Esophagus muscularis mucosa (tissue), 4 donors: ENCODE results near the gene HAPSTR1. TPM values are rescaled to one million over a fixed set of nuclear protein-coding genes. Genes with fewer than 3 reads are reported as not detected.

Experiments
- DNase-seq: peaks from one replicate; pipeline ENCODE4 v3.0.0-alpha.2; 2017; ENCODE audit errors: extremely low spot score
- H3K27ac ChIP-seq, 4 donors: fragments of 200-600 bp; sonication (generic); replicated peaks in 1 of 4; 1 replicate in 3 of 4; 2 replicates in 1 of 4; pipeline ENCODE4 v1.5.1; 2016 to 2019; ENCODE audit warnings: mild to moderate bottlenecking in 1 of 4
- H3K27me3 ChIP-seq, 4 donors: fragments of 200-600 bp; sonication (generic); one replicate each; pipeline versions ENCODE4 v1.5.1 to v1.6.0; 2016 to 2019
- H3K36me3 ChIP-seq, 4 donors: fragments of 200-600 bp; sonication (generic); one replicate each; pipeline ENCODE4 v1.5.1; 2016 to 2019
- H3K4me1 ChIP-seq, 4 donors: fragments of 200-600 bp; sonication (generic); one replicate each; pipeline ENCODE4 v1.5.1; 2016 to 2019
- H3K4me3 ChIP-seq, 4 donors: fragments of 200-600 bp; sonication (generic); 1 replicate in 2 of 4; 2 replicates in 2 of 4; pipeline ENCODE4 v1.5.1; 2016 to 2019; ENCODE audit warnings: mild to moderate bottlenecking in 4 of 4, moderate library complexity in 1 of 4
- H3K9me3 ChIP-seq, 4 donors: fragments of 200-600 bp; sonication (generic); 1 replicate in 3 of 4; 2 replicates in 1 of 4; pipeline ENCODE4 v1.5.1; 2016 to 2019
- EP300 ChIP-seq: sonication (generic); formaldehyde crosslinking; IDR thresholded peaks from one replicate; pipeline ENCODE4 v1.6.1; 2017; ENCODE audit warnings: antibody characterized with exemption
- POLR2A ChIP-seq: fragments of 450-650 bp; IDR thresholded peaks from one replicate; pipeline ENCODE4 v1.6.1; 2017; ENCODE audit warnings: antibody characterized with exemption, moderate library complexity, mild to moderate bottlenecking, low read depth
- POLR2AphosphoS5 ChIP-seq, 2 donors: sonication (generic); formaldehyde crosslinking; IDR thresholded peaks; one replicate each; pipeline ENCODE4 v1.6.1; 2017; ENCODE audit warnings: antibody characterized with exemption in 2 of 2
- WGBS: methylation state at CpG from one replicate; pipeline ENCODE4 v1.1.5; 2018; 5-methylcytosine and 5-hydroxymethylcytosine counted together
- intact Hi-C: fragments of 100-400 bp; cut with DNase I; formaldehyde crosslinking; loops from one replicate; pipeline ENCODE4 v1.15.1; 2023
- total RNA-seq, 4 donors: library from RNA; depleted of rRNA; stranded (reverse); fragments of >200 nt; gene quantifications; one replicate each; pipeline versions ENCODE4 v1.1.0 to v1.2.1, GENCODE V29; 2016
- TF ChIP-seq, protein P1 (sequence below), 3 experiments: fragments of 200-600 bp in 2 of 3; fragments of 450-650 bp in 1 of 3; sonication (generic) in 2 of 3; IDR thresholded peaks; one replicate each; pipeline ENCODE4 v1.5.1; 2017 to 2019; ENCODE audit warnings: antibody characterized with exemption in 3 of 3, mild to moderate bottlenecking in 2 of 3, moderate library complexity in 1 of 3

HAPSTR1 gene
- total RNA-seq, 4 donors from 2014 or later, result 51.7 to 65.2 (median 57.1) TPM

DNA sequence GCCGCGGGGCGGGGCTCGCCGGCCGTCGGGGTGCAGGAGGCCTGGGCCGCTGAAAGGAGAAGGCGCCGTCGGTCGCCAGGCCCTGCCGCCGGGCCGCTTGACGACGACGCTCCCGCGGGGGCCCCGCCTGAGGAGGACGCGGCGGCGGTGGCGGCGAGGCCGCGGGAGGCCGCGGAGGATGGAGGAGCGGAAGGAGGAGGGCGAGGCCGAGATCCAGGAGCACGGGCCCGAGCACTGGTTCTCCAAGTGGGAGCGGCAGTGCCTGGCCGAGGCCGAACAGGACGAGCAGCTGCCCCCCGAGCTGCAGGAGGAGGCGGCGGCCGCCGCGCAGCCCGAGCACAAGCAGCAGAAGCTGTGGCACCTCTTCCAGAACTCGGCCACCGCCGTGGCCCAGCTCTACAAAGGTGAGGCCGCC, 430 bp downstream of the HAPSTR1 start:
- Histone ChIP-seq H3K27me3 (no peaks in the 10 kb centered on the region), H3K4me1 (peaks cover 47 to 54% (median 52%) of the 10 kb centered on the region in 4 donors), H3K9me3 (no peaks in the 10 kb centered on the region), H3K27ac (peak overlapping the region; percentile 95 to 100 (median 98)), H3K4me3 (peak overlapping the region; percentile 75 to 100 (median 97)), H3K36me3 (peaks cover under 1 to 19% (median 7%) of the 10 kb centered on the region in 4 donors)
- WGBS, result no CpG with 5 or more reads among the region's 51 CpGs
- intact Hi-C loops, result loop anchor here (5.0 kb wide), 2 partner anchors 45 to 130 kb away; partner anchors contain the start of gene USP7
- TF ChIP-seq, protein P1, sequence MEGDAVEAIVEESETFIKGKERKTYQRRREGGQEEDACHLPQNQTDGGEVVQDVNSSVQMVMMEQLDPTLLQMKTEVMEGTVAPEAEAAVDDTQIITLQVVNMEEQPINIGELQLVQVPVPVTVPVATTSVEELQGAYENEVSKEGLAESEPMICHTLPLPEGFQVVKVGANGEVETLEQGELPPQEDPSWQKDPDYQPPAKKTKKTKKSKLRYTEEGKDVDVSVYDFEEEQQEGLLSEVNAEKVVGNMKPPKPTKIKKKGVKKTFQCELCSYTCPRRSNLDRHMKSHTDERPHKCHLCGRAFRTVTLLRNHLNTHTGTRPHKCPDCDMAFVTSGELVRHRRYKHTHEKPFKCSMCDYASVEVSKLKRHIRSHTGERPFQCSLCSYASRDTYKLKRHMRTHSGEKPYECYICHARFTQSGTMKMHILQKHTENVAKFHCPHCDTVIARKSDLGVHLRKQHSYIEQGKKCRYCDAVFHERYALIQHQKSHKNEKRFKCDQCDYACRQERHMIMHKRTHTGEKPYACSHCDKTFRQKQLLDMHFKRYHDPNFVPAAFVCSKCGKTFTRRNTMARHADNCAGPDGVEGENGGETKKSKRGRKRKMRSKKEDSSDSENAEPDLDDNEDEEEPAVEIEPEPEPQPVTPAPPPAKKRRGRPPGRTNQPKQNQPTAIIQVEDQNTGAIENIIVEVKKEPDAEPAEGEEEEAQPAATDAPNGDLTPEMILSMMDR (IDR thresholded peaks at IDR 0.05), result no peak
- TF ChIP-seq POLR2AphosphoS5 (IDR thresholded peaks at IDR 0.05) (no peak), POLR2A (no peak), EP300 (no peak)
- DNase-seq, result no peak

- no peak for DNase-seq
- H3K27me3 ChIP-seq, result no peaks in the 10 kb centered on the region
- TF ChIP-seq EP300 (no peak), POLR2AphosphoS5 (IDR thresholded peaks at IDR 0.05) (peak in 1 of 2 donors; percentile 16), POLR2A (no peak)
- TF ChIP-seq, protein P1 (IDR thresholded peaks at IDR 0.05), result peak in 1 of 3 experiments; percentile 13
- no peaks in the 10 kb centered on the region for H3K9me3 ChIP-seq
- H3K36me3 ChIP-seq, result peaks cover 3 to 25% (median 13%) of the 10 kb centered on the region in 4 donors
- H3K27ac ChIP-seq, result peak overlapping the region; percentile 95 to 100 (median 98)
- H3K4me1 ChIP-seq, result peaks cover 53 to 59% (median 57%) of the 10 kb centered on the region in 4 donors
- intact Hi-C loops, result loop anchor here (5.0 kb wide), 2 partner anchors 45 to 130 kb away; partner anchors contain the start of gene USP7
- H3K4me3 ChIP-seq, result peak overlapping the region; percentile 75 to 100 (median 97)
- 2% methylated on average over 23 of the region's 64 CpGs for WGBS
These were observed 986 bp downstream of the HAPSTR1 start for GRCh38 chr16:9092282-9092977.

- Histone ChIP-seq H3K27me3 (no peaks in the 10 kb centered on the region), H3K9me3 (no peaks in the 10 kb centered on the region), H3K36me3 (peaks cover 3 to 27% (median 14%) of the 10 kb centered on the region in 4 donors), H3K4me3 (peak overlapping the region; percentile 75 to 100 (median 97)), H3K4me1 (peaks cover 58 to 64% (median 63%) of the 10 kb centered on the region in 4 donors), H3K27ac (peak overlapping the region; percentile 95 to 100 (median 98))
- intact Hi-C loops, result loop anchor here (5.0 kb wide), 2 partner anchors 46 to 131 kb away; partner anchors contain the start of gene USP7
- 2% methylated on average over 13 of the region's 18 CpGs for WGBS
- no peak for DNase-seq
- TF ChIP-seq, protein P1 (IDR thresholded peaks at IDR 0.05), result no peak
- TF ChIP-seq POLR2AphosphoS5 (IDR thresholded peaks at IDR 0.05) (no peak), EP300 (no peak), POLR2A (no peak)
These were observed 1.5 kb downstream of the HAPSTR1 start for GRCh38 chr16:9092978-9093344.

DNA sequence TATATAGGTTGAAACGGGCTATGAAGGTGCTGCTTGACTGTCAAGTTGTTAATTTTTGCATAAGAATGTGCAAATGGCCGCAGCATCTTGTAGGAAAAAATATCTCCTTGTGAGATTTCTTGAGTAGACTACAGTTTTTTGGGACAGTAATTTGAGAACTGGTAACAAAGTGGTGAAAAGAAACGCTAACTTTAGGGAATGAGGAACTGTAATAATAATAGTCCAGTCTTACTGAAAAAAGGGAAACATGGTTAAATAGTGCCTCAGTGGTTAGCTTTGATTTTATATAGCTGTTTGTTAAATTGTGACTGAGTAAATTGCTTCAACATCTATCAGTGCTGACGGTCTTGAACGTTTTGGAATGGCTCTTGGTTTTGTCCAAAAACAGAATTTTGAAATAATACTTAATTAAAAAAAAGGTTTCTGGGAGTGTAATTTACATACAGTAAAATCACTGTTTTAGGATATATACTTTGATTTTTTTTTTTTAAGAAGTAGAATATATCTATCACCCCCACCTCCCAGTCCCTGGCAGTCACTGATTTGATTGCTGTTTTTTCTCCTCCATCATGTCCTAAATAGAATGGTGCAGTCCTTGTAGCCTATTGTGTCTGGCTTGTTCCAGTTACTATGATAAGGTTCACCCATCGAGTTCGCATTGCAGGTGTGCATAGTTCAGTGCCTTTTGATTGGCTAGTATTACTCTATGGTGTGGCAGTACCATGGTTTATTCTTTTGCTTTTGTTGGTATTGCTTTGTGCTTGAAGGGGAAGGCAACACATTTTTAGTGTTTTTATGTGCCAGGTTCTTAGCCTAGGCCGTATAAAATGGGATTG, 2.8 kb downstream of the HAPSTR1 start:
- WGBS, result 29% methylated on average over 8 of the region's 8 CpGs
- Histone ChIP-seq H3K27me3 (no peaks in the 10 kb centered on the region), H3K4me3 (peak overlapping the region; percentile 75 to 100 (median 97)), H3K36me3 (peaks cover 3 to 27% (median 14%) of the 10 kb centered on the region in 4 donors), H3K27ac (peak overlapping the region in 1 of 4 donors; percentile 100), H3K9me3 (no peaks in the 10 kb centered on the region), H3K4me1 (peaks cover 71 to 77% (median 75%) of the 10 kb centered on the region in 4 donors)
- TF ChIP-seq, protein P1 (IDR thresholded peaks at IDR 0.05), result no peak
- TF ChIP-seq POLR2A (no peak), EP300 (no peak), POLR2AphosphoS5 (IDR thresholded peaks at IDR 0.05) (no peak)
- intact Hi-C loops, result loop anchor here (5.0 kb wide), 2 partner anchors 47 to 132 kb away; partner anchors contain the start of gene USP7
- no peak for DNase-seq
